HepG2 (cell line): ENCODE results near the gene SLAMF9. TPM values are rescaled to one million over a fixed set of nuclear protein-coding genes. Genes with fewer than 3 reads are reported as not detected.

Source experiments
- ATAC-seq: fragments of 200-7000 bp; cut with Tn5 transposase; 3 replicates; pipeline ENCODE4 v1.9.1; 2020; ENCODE audit warnings: mild to moderate bottlenecking, moderate library complexity
- BruUV-seq: library from RNA; stranded (reverse); fragments of 400-500 nt; replicated peaks from 2 replicates; lab custom pipeline; 2021; lab: Mats Ljungman, UMichigan
- CTCF ChIA-PET: fragments of 300-600 bp; formaldehyde crosslinking; extraction: SDS; loops from one replicate; lab custom pipeline; 2021; ENCODE audit warnings: low total read pairs, inconsistent platforms, low intra/inter-chr PET ratio; lab: Yijun Ruan, JAX
- POLR2A ChIA-PET: fragments of 350-600 bp; sonication (Branson Sonifier 250); formaldehyde crosslinking; loops from one replicate; lab custom pipeline; 2020; ENCODE audit warnings: antibody characterized with exemption, inconsistent platforms; lab: Yijun Ruan, JAX
- DNase-seq: peaks from one replicate; pipeline ENCODE4 v3.0.0-alpha.2; 2015; ENCODE audit warnings: low spot score
- FAIRE-seq: peaks from 3 replicates; lab custom pipeline; 2011; peaks lifted over from hg19 to GRCh38; lab: Jason Lieb, UNC
- H2AFZ ChIP-seq: one replicate; pipeline ENCODE4 v1.6.1; 2011; ENCODE audit warnings: low read length, inconsistent platforms
- H3K27ac ChIP-seq: fragments of 300-600 bp; 3 replicates; pipeline ENCODE4 v1.8.0; 2011; ENCODE audit warnings: mixed run types, mild to moderate bottlenecking, mixed read lengths, low read length, inconsistent platforms; ENCODE audit not compliant: insufficient read depth; ENCODE audit errors: extremely low read length
- H3K27me3 ChIP-seq, 2 experiments: fragments of 200-600 bp in 1 of 2; 2 replicates in 1 of 2; 3 replicates in 1 of 2; pipeline versions ENCODE4 v1.6.0 to v1.8.0; 2011; ENCODE audit warnings: low read length in 2 of 2, mild to moderate bottlenecking in 2 of 2, moderate library complexity in 2 of 2, inconsistent platforms in 1 of 2; ENCODE audit not compliant: insufficient read depth in 2 of 2, control insufficient read depth in 1 of 2
- H3K36me3 ChIP-seq, 2 experiments: fragments of 200-600 bp in 1 of 2; replicated peaks in 1 of 2; 2 replicates in 1 of 2; 3 replicates in 1 of 2; pipeline versions ENCODE4 v1.5.1 to v1.8.0; 2011; ENCODE audit warnings: low read length in 2 of 2, inconsistent platforms in 1 of 2; ENCODE audit not compliant: insufficient read depth in 2 of 2, control insufficient read depth in 1 of 2
- H3K4me1 ChIP-seq: 2 replicates; pipeline ENCODE4 v1.5.1; 2012; ENCODE audit warnings: low read length, inconsistent platforms; ENCODE audit not compliant: insufficient read depth
- H3K4me2 ChIP-seq: 2 replicates; pipeline ENCODE4 v1.6.0; 2011; ENCODE audit warnings: low read depth, low read length, inconsistent platforms
- H3K4me3 ChIP-seq, 3 experiments: fragments of 200-600 bp in 1 of 3; sonication (generic), shearing (Covaris generic) in 1 of 3; replicated peaks in 1 of 3; 2 replicates each; pipeline ENCODE4 v1.5.1; 2011 to 2016; ENCODE audit warnings: low read length in 3 of 3, inconsistent platforms in 2 of 3, low read depth in 2 of 3, mild to moderate bottlenecking in 2 of 3, control low read depth in 1 of 3, mixed read lengths in 1 of 3; ENCODE audit not compliant: insufficient read depth in 1 of 3
- H3K79me2 ChIP-seq: one replicate; pipeline ENCODE4 v1.6.1; 2011; ENCODE audit warnings: low read length, inconsistent platforms; ENCODE audit not compliant: insufficient read depth
- H3K9ac ChIP-seq: 2 replicates; pipeline ENCODE4 v1.6.0; 2011; ENCODE audit warnings: mild to moderate bottlenecking, low read depth, low read length, inconsistent platforms; ENCODE audit not compliant: insufficient read depth
- H3K9me3 ChIP-seq: 2 replicates; pipeline ENCODE4 v1.5.1; 2012; ENCODE audit warnings: mild to moderate bottlenecking, low read length
- H4K20me1 ChIP-seq: 2 replicates; pipeline ENCODE4 v1.6.0; 2011; ENCODE audit warnings: inconsistent platforms, mild to moderate bottlenecking, low read length, moderate library complexity; ENCODE audit not compliant: insufficient read depth
- HDAC1 ChIP-seq: sonication (generic); formaldehyde crosslinking; IDR thresholded peaks from 2 replicates; pipeline ENCODE4 v1.5.1; 2020; ENCODE audit warnings: mild to moderate bottlenecking, missing genetic modification reagents
- KAT2B ChIP-seq: fragments of 150-350 bp; IDR thresholded peaks from 2 replicates; pipeline ENCODE4 v1.6.1; 2014; ENCODE audit warnings: low read depth, low read length, borderline replicate concordance
- NBN ChIP-seq: fragments of 450-650 bp; conservative IDR thresholded peaks from 2 replicates; pipeline ENCODE4 v1.6.1; 2017
- NCOA2 ChIP-seq: sonication (generic); formaldehyde crosslinking; IDR thresholded peaks from 2 replicates; pipeline ENCODE4 v1.8.0; 2022; ENCODE audit warnings: inconsistent platforms
- RXRB ChIP-seq: IDR thresholded peaks from 2 replicates; pipeline ENCODE4 v1.6.1; 2016; ENCODE audit warnings: borderline replicate concordance, missing genetic modification reagents, missing compliant biosample characterization
- SNAI1 ChIP-seq: sonication (generic); formaldehyde crosslinking; IDR thresholded peaks from 2 replicates; pipeline ENCODE4 v1.5.0; 2020; ENCODE audit warnings: mild to moderate bottlenecking, missing genetic modification reagents, borderline replicate concordance
- SOX5 ChIP-seq: IDR thresholded peaks from 2 replicates; pipeline ENCODE4 v1.6.1; 2016; ENCODE audit warnings: borderline replicate concordance
- ZNF501 ChIP-seq: sonication (generic); formaldehyde crosslinking; IDR thresholded peaks from 2 replicates; pipeline ENCODE4 v1.5.1; 2020; ENCODE audit warnings: mild to moderate bottlenecking, moderate library complexity, missing genetic modification reagents
- WGBS: methylation state at CpG from one replicate; pipeline ENCODE4 v1.1.6; 2017; ENCODE audit warnings: low lambda C conversion rate; 5-methylcytosine and 5-hydroxymethylcytosine counted together
- in situ Hi-C: cut with HindIII; loops from 2 replicates; pipeline ENCODE4 v1.10.0; 2017; ENCODE audit warnings: low pct_unique_long_range_greater_than_20kb; ENCODE audit not compliant: extremely low pct_ligation_motif_present
- intact Hi-C: fragments of 100-400 bp; cut with micrococcal nuclease; formaldehyde crosslinking; loops from one replicate; pipeline ENCODE4 v1.10.0; 2022; ENCODE audit not compliant: unreplicated experiment
- polyA plus RNA-seq, 8 experiments: library from polyadenylated mRNA; depleted of rRNA in 3 of 8; stranded (reverse) in 7 of 8; unstranded in 1 of 8; fragments of >200 nt; fragmentation: Illumina TruSeq in 4 of 8; extraction: Trizol in 4 of 8; gene quantifications; 2 replicates each; pipeline versions ENCODE4 v1.2.1 to v1.2.3, GENCODE V29; 2011 to 2016; ENCODE audit warnings: low read depth in 4 of 8, missing spikeins in 1 of 8, mixed read lengths in 1 of 8; ENCODE audit not compliant: insufficient read depth in 1 of 8
- total RNA-seq, 5 experiments: library from RNA; depleted of rRNA; stranded (reverse); fragments of >200 nt; fragmentation: Illumina TruSeq; extraction: Trizol; gene quantifications; 2 replicates each; pipeline ENCODE4 v1.2.3, GENCODE V29; 2016; ENCODE audit warnings: low read depth in 1 of 5
- TF ChIP-seq, protein P1 (sequence below): sonication (generic); formaldehyde crosslinking; IDR thresholded peaks from 2 replicates; pipeline ENCODE4 v1.4.0; 2020; ENCODE audit warnings: mild to moderate bottlenecking, missing genetic modification reagents
- TF ChIP-seq, protein P2 (sequence below): sonication (generic); formaldehyde crosslinking; IDR thresholded peaks from 2 replicates; pipeline ENCODE4 v1.8.1; 2023; ENCODE audit warnings: missing genetic modification reagents, inconsistent platforms, borderline replicate concordance
- TF ChIP-seq, protein P3 (sequence below): sonication (generic); formaldehyde crosslinking; IDR thresholded peaks from 2 replicates; pipeline ENCODE4 v1.8.0; 2022; ENCODE audit warnings: mild to moderate bottlenecking, missing genetic modification reagents
- TF ChIP-seq, protein P4 (sequence below): sonication (generic); formaldehyde crosslinking; IDR thresholded peaks from 2 replicates; pipeline ENCODE4 v1.5.1; 2020; ENCODE audit warnings: missing genetic modification reagents, mild to moderate bottlenecking, borderline replicate concordance
- TF ChIP-seq, protein P5 (sequence below): sonication (generic); formaldehyde crosslinking; IDR thresholded peaks from 2 replicates; pipeline ENCODE4 v1.5.0; 2020; ENCODE audit warnings: mild to moderate bottlenecking, missing genetic modification reagents, borderline replicate concordance

The SLAMF9 gene
- total and polyA plus RNA-seq, 2 of the 13 experiments (the other 11 are each of a cell fraction or from before 2014, with no cell fraction given) = 0.82 TPM; not detected in 1

DNA sequence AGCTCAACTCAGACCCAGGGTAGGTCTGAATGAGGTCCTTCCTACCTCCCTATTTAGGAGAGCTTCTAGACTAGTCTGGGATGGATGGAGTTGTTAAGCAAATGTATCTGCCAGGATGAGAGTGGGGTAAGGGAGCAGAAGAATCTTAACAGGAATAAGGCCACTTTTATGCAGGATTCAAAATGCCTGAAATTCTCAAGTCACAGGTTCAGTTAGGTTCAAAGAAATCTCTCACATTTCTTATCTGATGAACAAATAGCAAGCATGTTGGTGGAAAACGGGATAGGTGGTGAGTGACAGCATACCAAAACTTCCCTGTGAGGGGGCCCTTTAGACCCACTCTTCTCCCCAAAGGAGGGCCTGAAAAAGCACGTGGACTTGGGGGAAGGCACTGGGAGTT lies 3.0 kb downstream of the SLAMF9 start (continued):
- TF ChIP-seq SNAI1 (CRISPR knock-in tag) = no peak
- TF ChIP-seq RXRB (CRISPR knock-in tag) = no peak
- no peak for TF ChIP-seq HDAC1 (CRISPR knock-in tag)
- TF ChIP-seq NCOA2 (CRISPR knock-in tag) = no peak

DNA sequence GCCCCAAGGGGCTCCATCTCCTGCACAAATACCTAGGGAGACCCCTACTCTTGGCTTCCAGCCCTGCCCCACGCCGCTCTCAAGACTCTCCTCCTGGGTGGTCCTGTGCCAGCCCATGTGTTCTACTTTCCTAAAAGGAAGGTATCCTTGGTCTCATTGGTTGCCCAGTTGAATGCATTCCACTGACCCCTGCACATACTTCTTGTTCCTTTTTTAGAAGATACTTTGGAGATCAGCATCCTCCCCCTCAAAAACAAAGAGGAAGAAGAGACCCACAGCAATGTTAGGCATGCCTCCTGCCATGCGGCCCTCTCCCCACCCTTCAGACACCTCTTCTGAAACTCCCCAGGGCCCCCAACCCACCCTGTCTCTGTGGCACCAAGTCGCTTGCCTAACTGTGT lies 4.1 kb downstream of the SLAMF9 start:
- Histone ChIP-seq H3K79me2 (no peaks in the 10 kb centered on the region), H3K4me3 (no peak overlapping the region), H3K9ac (no peak overlapping the region), H3K4me1 (peaks cover 11% of the 10 kb centered on the region), H3K4me2 (no peak overlapping the region), H3K36me3 (no peaks in the 10 kb centered on the region), H3K27ac (no peak overlapping the region), H3K9me3 (no peaks in the 10 kb centered on the region), H2AFZ (no peak overlapping the region), H3K27me3 (peaks cover 2 to 35% of the 10 kb centered on the region in 2 experiments; a peak in 4 of 5 replicates), H4K20me1 (no peaks in the 10 kb centered on the region)
- ChIA-PET CTCF (no interaction called here), POLR2A (no interaction called here)
- FAIRE-seq = no peak
- in situ Hi-C loops = no loop called here
- intact Hi-C loops = no loop called here
- ATAC-seq = no peak
- WGBS = 17% methylated on average over 4 of the region's 4 CpGs
- no TSS peak for BruUV-seq
- DNase-seq = no peak
- no peak for TF ChIP-seq SOX5 (CRISPR knock-in tag)
- TF ChIP-seq, protein P1, sequence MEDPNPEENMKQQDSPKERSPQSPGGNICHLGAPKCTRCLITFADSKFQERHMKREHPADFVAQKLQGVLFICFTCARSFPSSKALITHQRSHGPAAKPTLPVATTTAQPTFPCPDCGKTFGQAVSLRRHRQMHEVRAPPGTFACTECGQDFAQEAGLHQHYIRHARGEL (CRISPR knock-in tag) = no peak
- TF ChIP-seq NBN = no peak
- TF ChIP-seq, protein P2, sequence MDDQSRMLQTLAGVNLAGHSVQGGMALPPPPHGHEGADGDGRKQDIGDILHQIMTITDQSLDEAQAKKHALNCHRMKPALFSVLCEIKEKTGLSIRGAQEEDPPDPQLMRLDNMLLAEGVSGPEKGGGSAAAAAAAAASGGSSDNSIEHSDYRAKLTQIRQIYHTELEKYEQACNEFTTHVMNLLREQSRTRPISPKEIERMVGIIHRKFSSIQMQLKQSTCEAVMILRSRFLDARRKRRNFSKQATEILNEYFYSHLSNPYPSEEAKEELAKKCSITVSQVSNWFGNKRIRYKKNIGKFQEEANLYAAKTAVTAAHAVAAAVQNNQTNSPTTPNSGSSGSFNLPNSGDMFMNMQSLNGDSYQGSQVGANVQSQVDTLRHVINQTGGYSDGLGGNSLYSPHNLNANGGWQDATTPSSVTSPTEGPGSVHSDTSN (CRISPR knock-in tag) = no peak
- TF ChIP-seq, protein P3, sequence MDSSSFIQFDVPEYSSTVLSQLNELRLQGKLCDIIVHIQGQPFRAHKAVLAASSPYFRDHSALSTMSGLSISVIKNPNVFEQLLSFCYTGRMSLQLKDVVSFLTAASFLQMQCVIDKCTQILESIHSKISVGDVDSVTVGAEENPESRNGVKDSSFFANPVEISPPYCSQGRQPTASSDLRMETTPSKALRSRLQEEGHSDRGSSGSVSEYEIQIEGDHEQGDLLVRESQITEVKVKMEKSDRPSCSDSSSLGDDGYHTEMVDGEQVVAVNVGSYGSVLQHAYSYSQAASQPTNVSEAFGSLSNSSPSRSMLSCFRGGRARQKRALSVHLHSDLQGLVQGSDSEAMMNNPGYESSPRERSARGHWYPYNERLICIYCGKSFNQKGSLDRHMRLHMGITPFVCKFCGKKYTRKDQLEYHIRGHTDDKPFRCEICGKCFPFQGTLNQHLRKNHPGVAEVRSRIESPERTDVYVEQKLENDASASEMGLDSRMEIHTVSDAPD = no peak
- TF ChIP-seq, protein P4, sequence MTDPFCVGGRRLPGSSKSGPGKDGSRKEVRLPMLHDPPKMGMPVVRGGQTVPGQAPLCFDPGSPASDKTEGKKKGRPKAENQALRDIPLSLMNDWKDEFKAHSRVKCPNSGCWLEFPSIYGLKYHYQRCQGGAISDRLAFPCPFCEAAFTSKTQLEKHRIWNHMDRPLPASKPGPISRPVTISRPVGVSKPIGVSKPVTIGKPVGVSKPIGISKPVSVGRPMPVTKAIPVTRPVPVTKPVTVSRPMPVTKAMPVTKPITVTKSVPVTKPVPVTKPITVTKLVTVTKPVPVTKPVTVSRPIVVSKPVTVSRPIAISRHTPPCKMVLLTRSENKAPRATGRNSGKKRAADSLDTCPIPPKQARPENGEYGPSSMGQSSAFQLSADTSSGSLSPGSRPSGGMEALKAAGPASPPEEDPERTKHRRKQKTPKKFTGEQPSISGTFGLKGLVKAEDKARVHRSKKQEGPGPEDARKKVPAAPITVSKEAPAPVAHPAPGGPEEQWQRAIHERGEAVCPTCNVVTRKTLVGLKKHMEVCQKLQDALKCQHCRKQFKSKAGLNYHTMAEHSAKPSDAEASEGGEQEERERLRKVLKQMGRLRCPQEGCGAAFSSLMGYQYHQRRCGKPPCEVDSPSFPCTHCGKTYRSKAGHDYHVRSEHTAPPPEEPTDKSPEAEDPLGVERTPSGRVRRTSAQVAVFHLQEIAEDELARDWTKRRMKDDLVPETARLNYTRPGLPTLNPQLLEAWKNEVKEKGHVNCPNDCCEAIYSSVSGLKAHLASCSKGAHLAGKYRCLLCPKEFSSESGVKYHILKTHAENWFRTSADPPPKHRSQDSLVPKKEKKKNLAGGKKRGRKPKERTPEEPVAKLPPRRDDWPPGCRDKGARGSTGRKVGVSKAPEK (CRISPR knock-in tag) = no peak
- TF ChIP-seq KAT2B = no peak
- TF ChIP-seq, protein P5, sequence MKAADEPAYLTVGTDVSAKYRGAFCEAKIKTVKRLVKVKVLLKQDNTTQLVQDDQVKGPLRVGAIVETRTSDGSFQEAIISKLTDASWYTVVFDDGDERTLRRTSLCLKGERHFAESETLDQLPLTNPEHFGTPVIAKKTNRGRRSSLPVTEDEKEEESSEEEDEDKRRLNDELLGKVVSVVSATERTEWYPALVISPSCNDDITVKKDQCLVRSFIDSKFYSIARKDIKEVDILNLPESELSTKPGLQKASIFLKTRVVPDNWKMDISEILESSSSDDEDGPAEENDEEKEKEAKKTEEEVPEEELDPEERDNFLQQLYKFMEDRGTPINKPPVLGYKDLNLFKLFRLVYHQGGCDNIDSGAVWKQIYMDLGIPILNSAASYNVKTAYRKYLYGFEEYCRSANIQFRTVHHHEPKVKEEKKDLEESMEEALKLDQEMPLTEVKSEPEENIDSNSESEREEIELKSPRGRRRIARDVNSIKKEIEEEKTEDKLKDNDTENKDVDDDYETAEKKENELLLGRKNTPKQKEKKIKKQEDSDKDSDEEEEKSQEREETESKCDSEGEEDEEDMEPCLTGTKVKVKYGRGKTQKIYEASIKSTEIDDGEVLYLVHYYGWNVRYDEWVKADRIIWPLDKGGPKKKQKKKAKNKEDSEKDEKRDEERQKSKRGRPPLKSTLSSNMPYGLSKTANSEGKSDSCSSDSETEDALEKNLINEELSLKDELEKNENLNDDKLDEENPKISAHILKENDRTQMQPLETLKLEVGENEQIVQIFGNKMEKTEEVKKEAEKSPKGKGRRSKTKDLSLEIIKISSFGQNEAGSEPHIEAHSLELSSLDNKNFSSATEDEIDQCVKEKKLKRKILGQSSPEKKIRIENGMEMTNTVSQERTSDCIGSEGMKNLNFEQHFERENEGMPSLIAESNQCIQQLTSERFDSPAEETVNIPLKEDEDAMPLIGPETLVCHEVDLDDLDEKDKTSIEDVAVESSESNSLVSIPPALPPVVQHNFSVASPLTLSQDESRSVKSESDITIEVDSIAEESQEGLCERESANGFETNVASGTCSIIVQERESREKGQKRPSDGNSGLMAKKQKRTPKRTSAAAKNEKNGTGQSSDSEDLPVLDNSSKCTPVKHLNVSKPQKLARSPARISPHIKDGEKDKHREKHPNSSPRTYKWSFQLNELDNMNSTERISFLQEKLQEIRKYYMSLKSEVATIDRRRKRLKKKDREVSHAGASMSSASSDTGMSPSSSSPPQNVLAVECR = no peak
- no peak for TF ChIP-seq ZNF501
